Esophagus (tissue), 2 donors: Measurements from ENCODE around the gene RDH11. TPM values are rescaled to one million over a fixed set of nuclear protein-coding genes. Genes with fewer than 3 reads are reported as not detected.
"Not testable (repeated sequence)": the region's sequence is repeated elsewhere in the genome, so short reads cannot be mapped to it uniquely, and the experiment has no call there.

Source experiments
- H3K27ac ChIP-seq, 2 donors: one replicate each; pipeline ENCODE4 v1.5.1; 2013; ENCODE audit warnings: low read depth in 2 of 2, mild to moderate bottlenecking in 2 of 2, inconsistent platforms in 1 of 2, low read length in 1 of 2, moderate library complexity in 1 of 2
- H3K27me3 ChIP-seq, 2 donors: one replicate each; pipeline ENCODE4 v1.6.1; 2013; ENCODE audit warnings: low read length in 2 of 2, control low read depth in 1 of 2, mild to moderate bottlenecking in 1 of 2; ENCODE audit not compliant: insufficient read depth in 2 of 2, control insufficient read depth in 1 of 2
- H3K36me3 ChIP-seq, 2 donors: one replicate each; pipeline ENCODE4 v1.6.1; 2013; ENCODE audit warnings: low read length in 1 of 2; ENCODE audit not compliant: control insufficient read depth in 2 of 2, insufficient read depth in 2 of 2
- H3K4me1 ChIP-seq, 2 donors: one replicate each; pipeline ENCODE4 v1.6.1; 2013; ENCODE audit warnings: low read length in 1 of 2; ENCODE audit not compliant: control insufficient read depth in 2 of 2, insufficient read depth in 2 of 2
- H3K4me3 ChIP-seq, 2 donors: one replicate each; pipeline ENCODE4 v1.5.1; 2013; ENCODE audit warnings: low read length in 2 of 2, mild to moderate bottlenecking in 2 of 2, low read depth in 1 of 2, moderate library complexity in 1 of 2
- H3K9me3 ChIP-seq, 2 donors: one replicate each; pipeline ENCODE4 v1.6.1; 2013; ENCODE audit warnings: mild to moderate bottlenecking in 2 of 2, low read depth in 1 of 2, low read length in 1 of 2, moderate library complexity in 1 of 2; ENCODE audit not compliant: control insufficient read depth in 2 of 2, insufficient read depth in 1 of 2
- WGBS, 2 donors: extraction: QIAGEN DNeasy Blood & Tissue Kit; methylation state at CpG; one replicate each; pipeline ENCODE4 v1.1.7; 2013; 5-methylcytosine and 5-hydroxymethylcytosine counted together
- polyA plus RNA-seq, 2 donors: library from polyadenylated mRNA; stranded (reverse); fragments of 200-250 nt; gene quantifications; one replicate each; pipeline ENCODE4 v1.2.3, GENCODE V29; 2013
- donor health status: healthy with polysubstance abuse.
- donor health status: Bipolar disorder and iron deficiency.

Gene RDH11
- polyA plus RNA-seq, 2 donors = 36.8 to 39.9 TPM

GRCh38 chr14:67709346-67709745 is 13.8 kb upstream of the RDH11 start:
- H3K27me3 ChIP-seq, H3K27ac ChIP-seq, H3K9me3 ChIP-seq: not testable (repeated sequence)

GRCh38 chr14:67705211-67705610 is 9.6 kb upstream of the RDH11 start:
- no peaks in the 10 kb centered on the region for H3K36me3 ChIP-seq
- H3K4me1 ChIP-seq = no peaks in the 10 kb centered on the region
- no peaks in the 10 kb centered on the region for H3K9me3 ChIP-seq
- 52 to 56% methylated on average over 3 of the region's 3 CpGs for WGBS, 2 donors
- H3K27me3 ChIP-seq = no peaks in the 10 kb centered on the region
- no peak overlapping the region for H3K27ac ChIP-seq
- no peak overlapping the region for H3K4me3 ChIP-seq

More at GRCh38 chr14:67709346-67709745, 13.8 kb upstream of the RDH11 start:
- not testable (repeated sequence) for H3K4me3 ChIP-seq, H3K36me3 ChIP-seq, H3K4me1 ChIP-seq

GRCh38 chr14:67704484-67705089 is 9.0 kb upstream of the RDH11 start:
- Histone ChIP-seq H3K9me3 (no peaks in the 10 kb centered on the region), H3K36me3 (no peaks in the 10 kb centered on the region), H3K27ac (no peak overlapping the region), H3K4me3 (no peak overlapping the region), H3K4me1 (no peaks in the 10 kb centered on the region), H3K27me3 (no peaks in the 10 kb centered on the region)
- WGBS, 2 donors = 1% methylated on average over 3 of the region's 3 CpGs

- Histone ChIP-seq H3K36me3 (no peaks in the 10 kb centered on the region), H3K27me3 (no peaks in the 10 kb centered on the region), H3K9me3 (no peaks in the 10 kb centered on the region), H3K4me3 (no peak overlapping the region), H3K27ac (no peak overlapping the region), H3K4me1 (no peaks in the 10 kb centered on the region)
- 51 to 52% methylated on average over 3 of the region's 3 CpGs for WGBS, 2 donors
These were observed 8.4 kb upstream of the RDH11 start for GRCh38 chr14:67703997-67704396.

GRCh38 chr14:67701492-67701891 is 5.9 kb upstream of the RDH11 start, which contains the start of gene RDH12:
RDH12 (plus strand) TSS chr14:67701886; CDS start chr14:67722643, 20,757 bp downstream.
- H3K9me3 ChIP-seq, H3K4me1 ChIP-seq, H3K27me3 ChIP-seq, H3K4me3 ChIP-seq, H3K36me3 ChIP-seq: not testable (repeated sequence)
- WGBS, 2 donors = 70 to 78% methylated on average over 8 of the region's 8 CpGs
- peak within 1 kb of the TSS in 1 of 2 donors; percentile 13 for H3K27ac ChIP-seq

GRCh38 chr14:67698179-67698578 is 2.6 kb upstream of the RDH11 start:
- Histone ChIP-seq H3K9me3 (no peaks in the 10 kb centered on the region), H3K36me3 (no peaks in the 10 kb centered on the region), H3K27ac (no peak overlapping the region), H3K27me3 (no peaks in the 10 kb centered on the region), H3K4me1 (peaks cover 2 to 4% of the 10 kb centered on the region in 2 donors), H3K4me3 (no peak overlapping the region)
- 70 to 73% methylated on average over 1 of the region's 1 CpG for WGBS, 2 donors

GRCh38 chr14:67697006-67697405 is 1.4 kb upstream of the RDH11 start:
- no peaks in the 10 kb centered on the region for H3K27me3 ChIP-seq
- no peaks in the 10 kb centered on the region for H3K36me3 ChIP-seq
- H3K4me1 ChIP-seq = peaks cover 2 to 4% of the 10 kb centered on the region in 2 donors
- 73 to 78% methylated on average over 4 of the region's 4 CpGs for WGBS, 2 donors
- H3K9me3 ChIP-seq = no peaks in the 10 kb centered on the region
- H3K4me3 ChIP-seq = no peak overlapping the region
- H3K27ac ChIP-seq = no peak overlapping the region

- peak overlapping the region; percentile 94 for H3K27ac ChIP-seq
- WGBS, 2 donors = 1% methylated on average over 21 of the region's 21 CpGs
- no peaks in the 10 kb centered on the region for H3K9me3 ChIP-seq
- peaks cover 2 to 4% of the 10 kb centered on the region in 2 donors for H3K4me1 ChIP-seq
- peaks cover 3 to 6% of the 10 kb centered on the region in 2 donors for H3K36me3 ChIP-seq
- H3K4me3 ChIP-seq = peak overlapping the region; percentile 86 to 93
- no peaks in the 10 kb centered on the region for H3K27me3 ChIP-seq
These were observed 672 bp downstream of the RDH11 start for GRCh38 chr14:67694791-67695393.

- Histone ChIP-seq H3K27ac (no peak overlapping the region), H3K4me3 (no peak overlapping the region), H3K36me3 (peaks cover 8 to 22% of the 10 kb centered on the region in 2 donors), H3K9me3 (no peaks in the 10 kb centered on the region), H3K4me1 (peaks cover 0 to 4% of the 10 kb centered on the region in 2 donors), H3K27me3 (no peaks in the 10 kb centered on the region)
- WGBS, 2 donors = 90 to 91% methylated on average over 4 of the region's 4 CpGs
These were observed 5.6 kb downstream of the RDH11 start for GRCh38 chr14:67690011-67690410.

- Histone ChIP-seq H3K9me3 (no peaks in the 10 kb centered on the region), H3K27me3 (no peaks in the 10 kb centered on the region), H3K4me1 (no peaks in the 10 kb centered on the region), H3K4me3 (no peak overlapping the region), H3K27ac (no peak overlapping the region), H3K36me3 (peaks cover 2 to 14% of the 10 kb centered on the region in 2 donors)
These were observed 11.7 kb downstream of the RDH11 start for GRCh38 chr14:67683842-67684241.
